GM21576 (cell line): ENCODE results near the gene GRB7.

Experiments
- ATAC-seq: cut with Tn5 transposase; IDR thresholded peaks from one replicate; pipeline ENCODE4 v1.9.1; 2021; ENCODE audit warnings: mild to moderate bottlenecking, moderate library complexity; ENCODE audit not compliant: unreplicated experiment

GRB7 gene

DNA sequence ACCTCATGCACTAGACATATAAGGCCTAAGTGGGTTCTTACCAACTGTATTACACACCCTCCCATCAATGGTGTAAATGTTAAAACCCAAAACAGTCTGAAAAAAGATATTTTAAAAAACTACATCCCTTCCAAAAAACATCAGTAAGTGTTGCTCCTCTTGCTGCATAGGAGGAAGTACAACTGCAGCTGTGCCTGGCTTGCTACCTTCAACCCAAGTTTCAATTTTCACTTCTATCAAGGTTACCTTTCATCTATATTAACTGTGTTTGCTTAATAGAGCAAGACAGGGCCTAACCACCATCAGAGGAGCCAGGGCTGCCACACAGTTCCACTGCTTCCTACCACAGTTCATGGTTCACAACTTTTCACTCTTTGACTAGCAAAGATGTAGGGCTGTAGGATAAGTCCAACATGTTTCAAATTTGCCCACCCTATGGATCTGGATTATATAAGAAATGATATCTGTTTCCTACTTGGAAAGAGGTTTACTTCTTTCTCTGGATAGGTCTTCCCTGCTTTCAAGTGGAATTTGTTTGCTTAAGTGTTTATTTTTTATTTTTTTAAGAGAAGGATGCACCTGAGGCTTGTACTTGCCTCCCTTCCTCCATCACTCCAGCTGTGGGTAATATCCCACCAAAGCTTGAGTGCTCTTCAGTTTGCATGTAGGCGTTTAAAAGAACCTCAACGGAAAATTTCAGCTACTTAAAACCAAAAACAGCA, 56.7 kb downstream of the GRB7 start:
- ATAC-seq: peak; percentile 84
